ENCODE data around the gene BNIP3.
A peak's percentile ranks its signal among the peaks of the same experiment; 100 is the strongest.

BNIP3 gene

GRCh38 chr10:132011024-132011423 lies 29.3 kb upstream of the BNIP3 start:
- no peak for TF ChIP-seq GATA1 (IDR thresholded peaks at IDR 0.05; ENCODE audit: low read depth, low read length)
- no peak for DNase-seq

- no peak for DNase-seq
- TF ChIP-seq POLR2A (IDR thresholded peaks at IDR 0.05; ENCODE audit: low read length) (no peak), GATA1 (IDR thresholded peaks at IDR 0.05; ENCODE audit: low read depth, low read length) (no peak)
Measured at GRCh38 chr10:132010483-132010882, 28.8 kb upstream of the BNIP3 start.

- TF ChIP-seq POLR2A (IDR thresholded peaks at IDR 0.05; ENCODE audit: low read length) = no peak
- TF ChIP-seq GATA1 (IDR thresholded peaks at IDR 0.05; ENCODE audit: low read depth, low read length) = no peak
- DNase-seq = no peak
Measured at GRCh38 chr10:132009575-132009974, 27.9 kb upstream of the BNIP3 start.

GRCh38 chr10:132007681-132008080 lies 26.0 kb upstream of the BNIP3 start:
- DNase-seq = no peak
- TF ChIP-seq GATA1 (IDR thresholded peaks at IDR 0.05; ENCODE audit: low read depth, low read length) (no peak), POLR2A (IDR thresholded peaks at IDR 0.05; ENCODE audit: low read length) (no peak)

- no peak for DNase-seq
- no peak for TF ChIP-seq POLR2A (IDR thresholded peaks at IDR 0.05; ENCODE audit: low read length)
- TF ChIP-seq GATA1 (IDR thresholded peaks at IDR 0.05; ENCODE audit: low read depth, low read length) = no peak
Measured at GRCh38 chr10:132006966-132007365, 25.2 kb upstream of the BNIP3 start.

- TF ChIP-seq POLR2A (IDR thresholded peaks at IDR 0.05; ENCODE audit: low read length) = no peak
- no peak for TF ChIP-seq GATA1 (IDR thresholded peaks at IDR 0.05; ENCODE audit: low read depth, low read length)
- peak in 1 of 2 experiments; percentile 25 for DNase-seq
Measured at GRCh38 chr10:132005147-132005546, 23.4 kb upstream of the BNIP3 start.

GRCh38 chr10:132004052-132004451 lies 22.3 kb upstream of the BNIP3 start:
- TF ChIP-seq POLR2A (IDR thresholded peaks at IDR 0.05; ENCODE audit: low read length) = no peak
- TF ChIP-seq GATA1 (IDR thresholded peaks at IDR 0.05; ENCODE audit: low read depth, low read length) = no peak
- DNase-seq = no peak

GRCh38 chr10:132003282-132003924 lies 21.7 kb upstream of the BNIP3 start:
- TF ChIP-seq POLR2A (IDR thresholded peaks at IDR 0.05; ENCODE audit: low read length) (no peak), GATA1 (IDR thresholded peaks at IDR 0.05; ENCODE audit: low read depth, low read length) (no peak)
- no peak for DNase-seq

- DNase-seq = no peak
- TF ChIP-seq POLR2A (IDR thresholded peaks at IDR 0.05; ENCODE audit: low read length) (no peak), GATA1 (IDR thresholded peaks at IDR 0.05; ENCODE audit: low read depth, low read length) (no peak)
Measured at GRCh38 chr10:132002004-132002403, 20.3 kb upstream of the BNIP3 start.

- DNase-seq = no peak
- TF ChIP-seq POLR2A (IDR thresholded peaks at IDR 0.05; ENCODE audit: low read length) (no peak), GATA1 (IDR thresholded peaks at IDR 0.05; ENCODE audit: low read depth, low read length) (no peak)
Measured at GRCh38 chr10:132001238-132001972, 19.7 kb upstream of the BNIP3 start.

- TF ChIP-seq POLR2A (IDR thresholded peaks at IDR 0.05; ENCODE audit: low read length) = no peak
Measured at GRCh38 chr10:131998845-131999681, 17.3 kb upstream of the BNIP3 start.

GRCh38 chr10:131998050-131998844 lies 16.5 kb upstream of the BNIP3 start:
- TF ChIP-seq GATA1 (IDR thresholded peaks at IDR 0.05; ENCODE audit: low read depth, low read length) = no peak
- no peak for TF ChIP-seq POLR2A (IDR thresholded peaks at IDR 0.05; ENCODE audit: low read length)
- no peak for DNase-seq

More at GRCh38 chr10:131998845-131999681, 17.3 kb upstream of the BNIP3 start:
- no peak for DNase-seq

- DNase-seq = no peak
- TF ChIP-seq GATA1 (IDR thresholded peaks at IDR 0.05; ENCODE audit: low read depth, low read length) = no peak
- TF ChIP-seq POLR2A (IDR thresholded peaks at IDR 0.05; ENCODE audit: low read length) = no peak
Measured at GRCh38 chr10:131997366-131998049, 15.8 kb upstream of the BNIP3 start.
